Stimulated activated CD8-positive, alpha-beta memory T cell treated with anti-CD3 and anti-CD28 coated beads, Interleukin-12 subunit alpha, Interleukin-12 subunit beta, amount 100 ng/mL, for 4 hours (primary cell): ENCODE data around the gene NF1.
"Not testable (repeated sequence)": the region's sequence is repeated elsewhere in the genome, so short reads cannot be mapped to it uniquely, and the experiment has no call there.

ENCODE experiments used
- DNase-seq: peaks from one replicate; pipeline ENCODE4 v3.0.0-alpha.2; 2020; ENCODE audit warnings: low read depth

NF1 gene

DNA sequence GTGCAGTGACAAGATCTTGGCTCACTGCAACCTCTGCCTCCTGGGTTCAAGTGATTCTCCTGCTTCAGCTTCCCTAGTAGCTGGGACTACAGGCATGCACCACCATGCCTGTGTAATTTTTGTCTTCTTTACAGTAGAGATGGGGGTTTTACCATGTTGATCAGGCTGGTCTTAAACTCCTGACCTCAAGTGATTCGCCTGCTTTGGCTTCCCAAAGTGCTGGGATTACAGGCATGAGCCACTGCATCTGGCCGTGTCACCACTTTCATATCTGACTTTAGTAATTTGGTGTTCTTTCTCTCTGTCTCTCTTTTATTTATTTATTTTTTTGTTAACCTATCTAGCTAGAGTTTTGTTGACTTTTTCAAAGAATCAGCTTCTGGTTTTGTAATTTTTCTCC, 103.9 kb downstream of the NF1 start:
- DNase-seq: not testable (repeated sequence)

DNA sequence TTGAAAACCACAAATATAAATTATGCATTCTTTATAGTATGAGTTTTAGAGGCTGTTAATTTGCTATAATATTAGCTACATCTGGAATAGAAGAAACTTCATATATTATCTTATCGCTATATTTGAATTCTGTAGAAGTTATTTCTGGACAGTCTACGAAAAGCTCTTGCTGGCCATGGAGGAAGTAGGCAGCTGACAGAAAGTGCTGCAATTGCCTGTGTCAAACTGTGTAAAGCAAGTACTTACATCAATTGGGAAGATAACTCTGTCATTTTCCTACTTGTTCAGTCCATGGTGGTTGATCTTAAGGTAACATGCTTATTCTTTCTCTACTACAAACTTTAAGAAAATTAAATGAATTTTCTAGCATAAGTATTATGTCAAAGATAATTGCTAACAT, 105.5 kb downstream of the NF1 start:
- no peak for DNase-seq

DNA sequence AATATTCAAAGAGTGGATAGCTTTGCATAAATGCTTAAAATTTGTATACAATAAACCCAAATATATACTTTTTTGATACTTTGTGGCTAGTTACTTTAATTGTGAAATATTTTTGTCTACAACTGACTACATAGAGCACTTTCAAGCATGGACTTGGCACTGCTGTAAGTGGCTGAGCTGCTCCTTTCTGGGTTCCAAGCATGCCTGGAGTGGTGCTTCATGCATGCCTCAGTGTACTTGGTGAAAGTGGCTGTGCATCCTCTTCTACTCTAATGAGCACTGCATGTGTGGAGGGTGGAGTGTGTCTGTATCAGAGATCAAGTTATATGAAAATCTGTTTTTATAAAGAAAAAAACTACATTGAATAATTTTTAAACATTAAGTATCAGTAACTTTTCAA, 108.2 kb downstream of the NF1 start:
- DNase-seq: no peak

DNA sequence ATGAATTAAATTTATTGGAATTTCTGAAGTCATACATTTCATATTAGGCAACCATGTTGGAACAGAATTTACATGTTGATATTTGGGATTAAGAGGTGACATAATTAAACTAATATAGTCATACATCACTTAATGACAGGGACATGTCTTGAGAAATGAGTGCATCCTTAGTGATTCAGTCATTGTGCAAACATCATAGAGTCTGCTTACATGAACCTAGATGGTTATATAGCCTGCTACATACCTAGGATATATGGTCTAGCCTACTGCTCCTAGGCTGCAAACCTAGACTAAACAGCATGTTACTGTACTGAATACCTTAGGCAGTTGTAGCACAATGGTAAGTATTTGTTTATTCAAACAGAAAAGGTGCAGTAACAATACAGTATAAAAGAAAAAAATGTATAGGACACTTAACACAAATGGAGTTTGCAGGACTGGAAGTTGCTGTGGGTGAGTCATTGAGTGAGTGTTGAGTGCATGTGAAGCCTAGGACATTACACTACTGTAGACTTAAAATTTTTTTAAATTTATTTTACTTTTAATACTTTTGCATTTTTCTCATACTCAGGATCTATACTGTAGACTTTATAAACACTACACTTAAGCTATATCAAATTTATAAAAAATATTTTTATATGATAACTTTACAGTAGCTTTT, 116.7 kb downstream of the NF1 start:
- no peak for DNase-seq

DNA sequence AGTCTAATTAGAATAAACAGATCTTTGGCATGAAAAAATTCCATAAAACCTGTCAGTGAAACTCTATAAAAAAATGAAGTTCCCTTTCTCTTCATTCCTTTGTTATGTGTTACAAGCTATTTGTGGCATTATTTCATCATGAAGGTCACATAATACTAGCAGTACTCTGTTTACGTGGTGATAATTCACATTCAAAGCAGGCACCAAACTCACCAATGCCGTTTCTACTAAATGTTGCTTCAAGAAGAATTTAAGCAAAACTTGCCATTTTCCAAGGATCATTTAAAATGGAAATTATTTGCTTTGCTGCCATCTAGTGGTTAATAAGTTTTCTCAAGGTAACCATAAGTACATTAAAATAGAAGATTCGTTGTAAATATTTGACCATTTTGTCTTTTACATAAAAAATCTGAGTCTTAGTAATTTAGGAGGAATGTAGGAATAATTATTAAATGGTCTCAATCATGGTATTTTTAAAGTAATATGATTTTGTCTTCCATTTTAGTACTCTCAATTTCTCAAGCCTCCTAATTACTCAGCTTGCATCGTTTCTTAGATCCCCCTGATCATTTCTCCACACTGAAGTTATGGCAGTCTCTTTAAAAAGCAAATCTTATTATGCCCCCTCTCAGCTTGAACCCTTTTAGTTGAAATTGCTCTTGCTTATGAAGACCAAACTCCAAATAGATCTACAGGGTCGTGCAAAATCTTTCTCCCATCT, 121.4 kb downstream of the NF1 start:
- DNase-seq: no peak

DNA sequence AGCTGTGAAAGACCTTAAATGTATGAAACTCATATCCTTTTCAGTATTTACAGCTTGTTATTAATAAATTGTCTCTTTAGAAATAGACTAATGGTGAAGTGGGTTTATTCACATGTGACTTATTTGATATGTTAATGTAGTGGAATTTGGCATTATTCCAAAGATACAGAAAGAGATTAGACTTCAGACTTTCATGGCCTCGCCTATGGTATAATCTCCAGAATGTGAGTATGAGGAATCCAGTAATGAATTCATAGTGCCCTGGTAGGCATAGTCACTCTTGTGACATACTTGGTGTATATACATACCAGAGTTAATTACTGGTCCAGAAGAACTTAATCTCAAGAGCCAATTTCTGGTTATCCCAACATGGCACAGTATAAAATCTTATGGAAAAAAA, 129.6 kb downstream of the NF1 start:
- no peak for DNase-seq

DNA sequence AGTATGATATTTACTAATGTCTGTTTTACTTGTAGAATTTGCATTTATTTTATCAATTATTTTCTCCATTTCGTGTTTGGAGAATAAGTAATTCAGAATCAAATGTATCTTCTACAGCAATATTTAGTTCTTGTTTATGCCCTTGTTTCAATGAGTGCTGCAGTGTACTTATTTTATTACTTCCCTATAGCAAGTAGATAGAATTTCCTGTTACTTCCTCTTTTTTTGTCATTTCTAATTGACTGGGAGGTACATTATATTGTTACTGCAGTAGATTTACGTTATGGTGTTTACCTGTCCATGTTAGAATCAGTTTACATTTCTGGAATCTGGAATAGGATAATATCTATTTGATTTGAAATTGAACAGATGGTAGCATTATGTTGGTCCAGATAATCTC, 131.1 kb downstream of the NF1 start:
- no peak for DNase-seq

DNA sequence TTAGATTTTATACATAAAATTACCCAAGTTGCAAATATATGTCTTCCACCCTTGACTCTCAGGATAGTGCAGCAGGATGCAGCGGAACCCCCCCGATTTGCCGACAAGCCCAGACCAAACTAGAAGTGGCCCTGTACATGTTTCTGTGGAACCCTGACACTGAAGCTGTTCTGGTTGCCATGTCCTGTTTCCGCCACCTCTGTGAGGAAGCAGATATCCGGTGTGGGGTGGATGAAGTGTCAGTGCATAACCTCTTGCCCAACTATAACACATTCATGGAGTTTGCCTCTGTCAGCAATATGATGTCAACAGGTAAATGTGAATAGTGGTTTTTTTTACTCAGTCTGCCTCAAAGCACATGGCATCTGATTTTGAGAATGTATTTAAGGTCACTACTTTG, 131.6 kb downstream of the NF1 start:
- no peak for DNase-seq

DNA sequence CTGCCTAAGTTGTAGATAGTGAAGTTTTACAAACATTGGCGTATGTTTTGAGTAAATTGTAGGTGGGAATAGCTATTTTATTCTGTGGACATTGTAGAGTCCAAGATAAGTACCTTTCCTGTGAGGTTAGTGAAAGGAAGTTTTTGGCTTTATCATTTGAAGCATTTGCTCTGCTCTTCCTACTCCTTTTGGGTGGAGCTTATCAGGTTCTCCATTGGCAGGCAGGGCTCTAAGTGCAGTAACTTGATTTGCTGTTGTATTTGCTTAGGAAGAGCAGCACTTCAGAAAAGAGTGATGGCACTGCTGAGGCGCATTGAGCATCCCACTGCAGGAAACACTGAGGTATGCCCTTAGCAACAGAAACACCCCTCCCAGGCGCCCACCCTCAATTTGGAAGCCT, 132.2 kb downstream of the NF1 start:
- no peak for DNase-seq

DNA sequence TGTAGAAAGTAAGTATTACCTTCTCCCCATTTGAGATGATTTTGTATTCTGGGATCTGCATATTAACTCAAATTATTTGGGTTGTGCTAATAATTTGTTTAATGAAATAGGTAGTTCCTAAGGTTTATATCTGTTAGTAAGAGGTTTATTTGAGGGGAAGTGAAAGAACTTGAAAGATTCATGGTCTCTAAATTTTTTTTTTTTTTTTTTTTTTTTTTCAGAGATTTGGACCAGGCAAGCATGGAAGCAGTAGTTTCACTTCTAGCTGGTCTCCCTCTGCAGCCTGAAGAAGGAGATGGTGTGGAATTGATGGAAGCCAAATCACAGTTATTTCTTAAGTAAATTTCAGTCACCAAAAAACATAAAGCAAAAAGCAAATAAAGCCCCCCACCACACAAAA, 137.1 kb downstream of the NF1 start:
- DNase-seq: no peak

DNA sequence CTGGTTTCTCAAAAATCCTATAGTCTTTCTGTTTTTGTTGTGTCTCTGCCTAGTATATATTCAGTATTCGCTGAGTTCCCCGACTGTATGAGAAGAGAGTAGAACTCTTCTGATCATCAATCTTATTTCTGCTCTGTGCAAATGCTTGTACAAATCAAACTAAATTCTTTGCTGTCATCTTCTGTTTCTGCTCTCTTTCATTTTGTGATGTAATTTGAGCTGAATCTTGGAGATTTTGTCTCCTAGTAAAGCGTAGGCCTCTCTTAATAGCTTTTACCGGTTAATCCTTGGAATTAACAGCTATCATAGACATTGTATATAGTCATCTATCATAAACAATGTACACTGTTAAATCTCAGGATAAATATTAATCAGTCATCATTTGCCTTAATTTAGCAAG, 140.3 kb downstream of the NF1 start:
- DNase-seq: no peak

DNA sequence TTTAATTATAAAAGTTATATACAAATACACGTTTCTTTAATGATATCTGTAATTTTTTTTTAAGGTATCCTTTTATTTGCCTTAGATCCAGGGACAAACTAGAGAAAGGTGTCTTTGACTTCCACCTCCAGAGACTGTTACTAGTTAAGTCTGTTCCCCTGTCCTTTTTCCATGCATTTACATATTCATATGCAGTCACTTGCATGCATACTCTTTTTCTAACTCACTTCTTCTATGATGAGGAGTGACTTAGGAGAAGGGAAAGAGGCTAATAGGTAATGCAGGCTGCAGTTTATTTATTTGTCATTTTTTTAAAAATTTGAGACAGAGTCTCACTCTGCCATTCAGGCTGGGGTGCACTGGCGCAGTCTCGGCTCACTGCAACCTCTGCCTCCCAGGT, 141.4 kb downstream of the NF1 start:
- no peak for DNase-seq

DNA sequence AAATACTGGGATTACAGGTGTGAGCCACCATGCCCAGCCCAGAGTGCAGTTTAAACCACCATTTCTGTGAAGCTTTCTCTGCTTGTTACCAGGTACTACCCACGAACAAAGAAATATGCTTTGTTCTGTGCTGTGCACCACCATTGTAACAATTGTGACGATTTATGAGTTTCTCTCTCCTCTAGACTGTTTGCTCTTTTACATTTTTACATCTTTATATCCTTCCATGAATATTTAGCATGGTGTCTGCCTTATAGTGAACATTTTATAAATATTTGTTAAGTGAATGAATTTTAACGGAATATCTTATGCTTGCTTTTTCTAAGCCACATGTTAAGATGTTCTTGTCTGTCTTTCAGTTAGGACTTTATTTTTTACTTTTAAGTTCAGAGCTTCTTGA, 141.9 kb downstream of the NF1 start:
- no peak for DNase-seq

DNA sequence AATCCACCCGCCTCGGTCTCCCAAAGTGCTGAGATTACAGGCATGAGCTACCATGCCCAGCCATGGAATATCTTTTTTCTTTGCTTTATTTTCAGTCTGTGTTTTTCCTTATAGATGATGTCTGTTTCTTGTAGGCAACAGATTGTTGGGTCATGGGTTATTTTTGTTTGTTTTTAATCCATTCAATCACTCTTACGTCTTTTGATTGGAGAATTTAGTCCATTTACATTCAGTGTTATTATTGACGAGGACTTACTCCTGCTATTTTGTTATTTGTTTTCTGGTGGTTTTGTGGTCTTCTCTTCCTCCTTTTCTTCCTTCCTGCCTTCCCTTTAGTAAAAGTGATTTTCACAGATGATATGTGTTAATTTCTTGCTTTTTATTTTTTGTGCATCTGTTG, 146.3 kb downstream of the NF1 start:
- no peak for DNase-seq

DNA sequence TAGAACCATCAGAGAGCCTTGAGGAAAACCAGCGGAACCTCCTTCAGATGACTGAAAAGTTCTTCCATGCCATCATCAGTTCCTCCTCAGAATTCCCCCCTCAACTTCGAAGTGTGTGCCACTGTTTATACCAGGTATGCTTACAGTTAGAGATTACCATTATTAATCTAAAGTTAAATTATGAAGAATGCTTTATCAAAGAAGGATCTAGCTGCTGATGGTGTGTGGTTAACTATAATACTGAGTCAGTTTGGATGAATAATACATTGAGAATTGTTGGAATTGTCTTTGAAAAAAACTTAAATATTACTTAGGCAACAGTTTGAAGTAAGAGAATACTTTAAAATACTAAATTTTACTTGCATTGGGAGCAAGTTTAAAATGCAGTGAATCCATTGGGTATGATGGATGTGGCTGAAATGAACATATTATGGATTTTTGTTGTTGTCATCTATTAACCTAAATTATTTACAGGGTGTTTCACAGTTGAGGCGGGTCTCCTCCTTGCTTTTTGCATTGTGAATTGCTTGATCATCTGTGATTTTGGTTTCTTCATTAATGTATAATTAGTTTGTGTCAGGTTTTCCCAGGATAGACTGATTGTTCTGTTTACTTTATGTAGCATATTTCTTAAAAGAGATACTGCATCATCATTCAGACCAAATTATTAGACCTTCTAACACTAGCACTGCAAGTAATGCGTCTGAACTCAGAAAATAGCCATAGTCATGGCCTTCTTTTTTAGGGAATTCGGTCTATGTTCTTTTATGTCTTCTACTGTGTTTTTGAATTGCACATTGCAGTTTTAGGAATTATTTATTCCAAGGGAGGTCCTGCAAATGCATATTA, 154.4 kb downstream of the NF1 start:
- DNase-seq: no peak

DNA sequence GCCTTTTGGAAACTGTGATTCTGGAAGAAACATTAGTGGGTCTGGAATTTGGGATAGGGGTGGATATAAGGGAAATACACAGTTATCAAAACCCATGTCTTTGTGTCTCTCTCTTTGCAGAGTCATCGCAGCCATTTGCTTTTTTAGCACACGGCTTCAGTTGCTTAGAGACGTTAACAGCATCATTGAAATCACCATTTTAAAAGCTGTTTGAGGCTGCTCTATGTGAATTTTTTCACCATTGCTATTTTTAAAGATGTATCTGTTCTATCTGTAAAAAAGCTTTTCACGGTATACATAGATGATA, 155.0 kb downstream of the NF1 start:
- no peak for DNase-seq

DNA sequence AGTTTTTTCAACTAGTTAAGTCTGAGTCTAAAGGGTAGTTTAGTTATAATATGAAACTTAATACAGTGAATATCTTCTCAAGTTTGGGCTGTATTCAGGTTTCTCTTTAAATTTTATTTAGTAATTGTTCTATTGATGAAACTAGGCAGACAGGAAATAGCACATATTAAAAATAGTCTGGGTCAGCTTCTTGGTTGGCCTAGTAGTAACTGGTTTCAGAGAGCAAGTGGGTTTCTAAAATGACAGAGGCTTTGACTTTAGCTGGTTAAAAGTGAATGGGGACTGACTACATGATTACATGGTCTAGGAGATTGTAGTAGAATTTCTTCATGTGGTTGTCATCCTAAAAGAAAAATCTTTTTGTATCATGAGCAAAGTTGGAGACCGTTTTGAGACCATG, 155.5 kb downstream of the NF1 start:
- no peak for DNase-seq

DNA sequence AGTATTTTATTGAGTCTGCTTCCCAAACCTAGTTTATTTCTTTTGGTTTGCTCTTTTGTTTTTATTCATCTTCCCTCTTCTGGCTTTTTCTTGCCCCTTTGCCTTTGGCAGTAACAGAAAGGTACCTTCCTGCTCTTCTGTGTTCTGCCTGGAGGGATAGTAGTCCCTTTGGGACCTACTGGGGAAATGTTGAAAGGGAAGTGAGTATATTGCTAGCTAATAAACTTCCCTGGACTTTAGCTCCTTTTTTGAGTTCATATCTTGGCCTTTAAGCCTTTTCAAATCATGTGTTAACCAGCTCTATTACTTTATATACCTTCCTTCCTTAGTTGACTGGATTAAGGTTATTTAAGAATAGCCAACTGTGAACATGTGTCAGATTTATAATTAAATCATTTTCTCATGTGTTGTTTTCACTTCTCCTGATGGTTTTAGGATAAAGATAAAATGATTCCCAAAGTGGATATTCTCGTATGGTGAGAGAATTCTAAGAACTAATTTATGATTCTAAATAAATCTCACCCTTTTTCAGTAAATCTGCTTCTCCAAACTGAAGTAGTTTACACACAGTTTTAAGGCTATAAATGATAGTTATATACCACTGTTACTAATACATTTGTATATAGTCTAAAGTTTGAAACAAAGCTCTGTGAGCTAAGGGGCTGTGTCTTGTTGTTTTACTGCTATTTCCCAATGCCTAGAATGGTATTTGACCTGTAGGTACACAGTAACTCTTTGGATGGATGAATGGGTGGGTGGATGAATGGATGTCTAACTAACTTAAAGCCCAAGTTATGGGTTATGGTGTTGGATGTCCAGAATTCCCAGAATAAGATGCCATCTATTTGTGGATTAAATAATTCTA, 156.6 kb downstream of the NF1 start:
- DNase-seq: no peak

DNA sequence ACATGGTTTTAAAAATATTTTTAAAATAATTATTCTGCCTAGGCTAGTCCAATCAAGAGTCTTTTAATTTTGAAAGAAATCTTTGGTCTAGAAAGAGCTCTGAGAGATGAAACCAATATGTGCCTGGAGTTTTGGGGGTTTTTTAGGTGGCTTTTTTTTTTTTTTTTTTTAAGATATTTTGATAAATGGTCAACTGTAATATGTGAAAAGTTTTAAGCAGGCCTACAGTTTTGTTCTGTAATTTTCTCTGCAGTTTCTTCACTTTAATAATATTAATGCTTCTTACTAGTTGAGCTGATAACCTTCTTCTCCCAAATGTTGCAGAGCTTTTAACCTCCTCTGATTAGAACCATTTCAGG, 157.2 kb downstream of the NF1 start:
- no peak for DNase-seq

DNA sequence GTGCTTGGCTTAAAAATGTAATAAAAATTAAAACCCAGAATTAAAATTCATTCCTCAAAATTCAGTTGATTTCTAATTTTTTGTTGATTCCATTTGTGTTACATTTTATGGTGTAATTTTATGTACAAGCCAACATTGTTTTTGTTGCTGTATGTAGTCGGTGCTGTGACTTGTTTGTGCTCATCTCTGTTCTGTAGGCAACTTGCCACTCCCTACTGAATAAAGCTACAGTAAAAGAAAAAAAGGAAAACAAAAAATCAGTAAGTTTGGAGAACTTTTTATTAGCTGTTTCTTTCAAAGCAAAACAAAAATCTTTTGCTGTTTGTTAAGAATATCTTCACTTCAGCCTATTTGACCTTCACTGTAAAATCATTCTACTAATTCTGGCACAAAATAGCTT, 158.0 kb downstream of the NF1 start:
- no peak for DNase-seq

DNA sequence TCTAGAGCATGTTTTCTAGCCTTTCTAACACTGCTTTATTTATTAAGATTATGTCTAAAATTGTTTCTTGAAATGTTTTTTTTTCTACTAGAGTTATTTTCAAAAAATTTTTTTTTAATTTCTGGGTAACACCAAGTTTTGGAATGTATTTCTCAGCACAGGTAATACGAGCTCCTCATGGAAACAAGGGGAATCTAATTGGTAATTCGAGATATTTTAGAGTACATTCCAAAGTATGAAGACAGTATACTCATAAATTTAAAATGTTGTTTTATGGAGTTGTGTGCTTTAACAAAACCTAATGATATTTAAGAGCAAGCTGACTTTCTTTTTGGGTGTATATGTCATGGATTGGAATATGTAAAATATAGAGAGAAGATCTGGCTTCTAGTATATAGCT, 159.9 kb downstream of the NF1 start:
- DNase-seq: no peak

DNA sequence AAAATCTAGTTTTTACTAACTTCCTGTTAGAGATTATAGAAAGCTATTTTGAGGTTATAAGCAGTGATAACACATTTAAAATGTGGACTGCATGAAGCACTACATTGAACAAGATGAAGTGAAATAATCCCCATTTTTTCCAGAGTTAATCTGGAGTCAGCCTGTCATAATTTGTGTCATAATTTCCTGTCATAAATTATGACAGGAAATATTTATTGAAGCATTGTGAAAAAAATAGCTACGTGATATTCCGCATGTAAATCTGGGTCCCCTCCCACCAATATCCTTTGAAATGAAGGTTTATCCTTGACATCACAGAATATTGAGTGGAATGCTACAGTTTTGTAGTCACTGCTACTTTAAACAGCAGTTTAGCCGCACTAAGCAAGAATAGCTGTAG, 162.2 kb downstream of the NF1 start:
- no peak for DNase-seq

DNA sequence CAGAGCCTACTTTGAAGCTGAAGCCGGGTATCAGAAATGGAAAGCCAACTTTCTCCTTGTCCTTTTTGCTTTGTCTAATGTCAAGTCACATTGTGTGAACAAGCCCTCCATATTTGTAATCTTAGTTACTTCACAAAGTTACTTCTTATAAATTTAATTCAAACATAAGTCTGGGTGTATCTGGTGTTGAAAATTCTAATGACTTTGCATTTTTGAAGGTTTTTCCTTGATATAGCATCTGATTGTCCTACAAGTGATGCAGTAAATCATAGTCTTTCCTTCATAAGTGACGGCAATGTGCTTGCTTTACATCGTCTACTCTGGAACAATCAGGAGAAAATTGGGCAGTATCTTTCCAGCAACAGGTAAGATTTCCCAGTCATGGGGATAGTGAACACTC, 165.4 kb downstream of the NF1 start:
- DNase-seq: no peak
